ENCODE measurements around the gene MYPOP.
"Not testable (repeated sequence)": the region's sequence is repeated elsewhere in the genome, so short reads cannot be mapped to it uniquely, and the experiment has no call there.

MYPOP gene

DNA sequence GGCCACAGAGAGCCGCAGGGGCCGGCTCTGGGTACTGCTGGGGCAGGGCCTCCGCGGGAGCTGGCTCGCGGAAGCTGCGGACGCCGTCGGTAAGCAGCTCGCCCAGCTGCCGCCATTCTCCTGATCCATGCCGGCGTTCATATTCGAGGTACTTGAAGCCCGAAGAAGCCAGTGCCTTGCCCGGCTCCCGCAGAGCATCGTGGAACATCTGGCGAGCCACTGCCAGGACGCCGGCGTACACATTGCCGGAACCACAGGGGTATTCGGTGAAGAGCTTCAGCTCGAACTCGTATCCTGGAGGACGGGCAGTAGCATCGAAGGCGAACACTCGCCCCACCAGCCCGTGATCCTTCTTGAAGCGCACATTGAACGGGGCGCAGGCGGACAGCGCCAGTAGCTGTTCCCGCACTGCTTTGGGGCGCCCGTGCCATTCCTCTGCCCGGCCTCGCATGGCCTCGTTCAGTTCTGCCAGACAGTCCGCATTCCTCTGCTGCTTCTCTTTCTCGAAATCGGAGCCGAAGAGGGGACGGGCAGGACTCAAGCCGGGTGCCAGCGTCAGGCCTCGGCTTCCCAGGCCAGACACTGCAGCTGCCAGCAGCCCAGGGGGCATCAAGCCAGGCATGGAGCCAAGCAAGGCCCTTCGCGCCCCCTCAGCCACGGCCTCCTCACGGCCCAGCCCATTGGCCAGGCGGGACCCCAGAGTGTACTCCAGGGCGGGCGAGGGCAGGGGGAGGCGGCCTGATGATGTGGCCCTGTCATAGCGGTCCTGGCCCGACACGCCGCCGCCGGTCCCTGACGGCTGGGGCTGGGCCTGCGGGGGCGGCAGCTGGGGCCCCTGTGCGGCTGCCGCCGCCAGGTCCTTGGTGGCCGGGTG lies 17.5 kb downstream of the MYPOP start:
- no peak for DNase-seq (ENCODE audit: low read depth)
- H3K4me3 ChIP-seq (ENCODE audit: low read depth, low read length), result peak overlapping the region; percentile 66

GRCh38 chr19:45883881-45884681 lies 18.3 kb downstream of the MYPOP start:
- no peak overlapping the region for H3K4me3 ChIP-seq (ENCODE audit: low read depth, low read length)
- DNase-seq (ENCODE audit: low read depth), result no peak

DNA sequence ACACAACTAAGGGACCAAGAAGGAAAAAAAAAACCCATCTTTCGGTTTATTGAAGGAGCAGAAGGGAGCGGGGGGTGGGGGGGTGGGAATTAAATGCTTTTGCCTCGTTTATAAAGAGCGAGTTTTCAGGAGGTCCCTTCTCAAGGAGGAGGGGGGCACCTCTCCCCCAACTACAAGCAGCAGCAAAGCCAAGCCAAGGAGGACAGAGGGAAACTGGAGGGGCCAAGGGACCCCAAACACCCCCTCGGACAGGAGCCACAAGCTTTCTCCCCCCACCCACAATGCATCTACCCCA lies 18.9 kb downstream of the MYPOP start:
- no peak overlapping the region for H3K4me3 ChIP-seq (ENCODE audit: low read depth, low read length)
- no peak for DNase-seq (ENCODE audit: low read depth)

- no peak overlapping the region for H3K4me3 ChIP-seq (ENCODE audit: low read depth, low read length)
- peak; percentile 31 for DNase-seq (ENCODE audit: low read depth)
Measured at GRCh38 chr19:45882652-45883585, 19.5 kb downstream of the MYPOP start.

DNA sequence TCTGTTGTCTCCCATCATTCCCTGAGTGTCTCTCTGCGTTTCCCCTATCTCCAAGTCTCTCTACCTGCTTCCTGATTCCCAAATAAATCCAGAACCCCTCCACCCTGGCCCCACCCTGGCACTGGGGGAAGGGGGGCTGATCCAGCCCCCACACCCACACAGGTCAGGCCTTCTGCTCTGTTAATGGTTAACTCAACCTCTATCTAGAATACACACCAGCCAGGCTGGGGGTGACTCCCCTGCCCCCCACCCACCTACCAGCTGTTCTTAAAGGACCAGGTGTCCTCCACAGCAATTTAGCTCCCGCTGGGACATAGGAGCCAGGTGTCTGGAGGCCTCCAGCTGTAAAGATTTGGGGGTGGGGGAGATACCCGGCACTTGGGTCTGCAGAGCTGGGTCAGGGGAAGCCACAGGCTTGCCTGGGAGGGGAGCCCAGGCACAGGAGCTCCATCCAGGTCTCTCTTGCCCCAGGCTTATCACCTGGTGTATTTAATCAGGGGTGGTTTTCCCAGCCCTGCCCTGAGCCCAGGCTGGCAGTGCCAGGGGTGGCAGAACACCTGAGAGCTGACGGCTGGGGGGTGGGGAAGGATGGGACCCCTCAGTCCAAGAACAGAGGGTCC lies 20.4 kb downstream of the MYPOP start:
- H3K4me3 ChIP-seq (ENCODE audit: low read depth, low read length), result no peak overlapping the region

DNA sequence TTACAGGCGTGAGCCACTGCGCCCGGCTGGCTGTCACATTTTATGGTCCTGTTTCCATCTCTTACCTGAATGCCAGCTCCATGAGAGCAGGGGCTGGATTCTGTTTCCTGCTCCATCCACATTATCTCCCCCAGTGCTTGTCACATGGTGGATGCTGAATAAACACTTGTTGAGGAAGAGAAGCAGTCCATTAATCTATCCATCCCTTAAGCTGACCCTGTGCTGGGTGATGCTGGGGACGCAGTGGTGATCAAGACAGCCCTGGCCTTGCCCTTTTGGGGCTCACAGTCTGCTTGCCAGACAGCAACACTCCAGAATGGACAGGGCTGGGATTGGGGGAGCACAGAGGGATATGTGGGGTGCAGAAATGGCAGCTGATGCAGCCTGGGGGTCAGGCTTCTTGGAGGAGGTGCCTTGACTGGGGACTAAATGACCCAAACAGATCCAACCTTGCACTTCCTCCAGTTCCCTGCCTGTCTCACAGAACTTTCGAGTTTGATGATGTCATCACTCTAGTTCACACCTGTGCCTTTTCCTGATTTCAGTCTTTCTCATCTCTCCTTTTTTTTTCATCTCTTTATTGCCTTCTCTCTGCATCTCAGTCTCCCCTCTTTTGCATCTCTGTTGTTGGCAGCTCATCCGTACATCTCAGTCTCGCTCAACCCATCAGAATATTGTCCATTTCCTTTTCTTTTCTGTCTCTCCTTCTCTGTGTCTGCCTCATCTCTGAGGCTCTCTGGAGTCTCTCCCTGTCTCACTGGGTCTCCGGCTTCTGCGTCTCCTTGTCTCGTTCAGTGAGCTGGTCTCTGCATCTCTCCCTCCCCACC lies 21.1 kb downstream of the MYPOP start:
- no peak for DNase-seq (ENCODE audit: low read depth)
- H3K4me3 ChIP-seq (ENCODE audit: low read depth, low read length), result no peak overlapping the region

More for the DNA sequence above, 20.4 kb downstream of the MYPOP start:
- DNase-seq (ENCODE audit: low read depth), result no peak

- no peak for DNase-seq (ENCODE audit: low read depth)
- no peak overlapping the region for H3K4me3 ChIP-seq (ENCODE audit: low read depth, low read length)
Measured at GRCh38 chr19:45879971-45880370, 22.4 kb downstream of the MYPOP start.

DNA sequence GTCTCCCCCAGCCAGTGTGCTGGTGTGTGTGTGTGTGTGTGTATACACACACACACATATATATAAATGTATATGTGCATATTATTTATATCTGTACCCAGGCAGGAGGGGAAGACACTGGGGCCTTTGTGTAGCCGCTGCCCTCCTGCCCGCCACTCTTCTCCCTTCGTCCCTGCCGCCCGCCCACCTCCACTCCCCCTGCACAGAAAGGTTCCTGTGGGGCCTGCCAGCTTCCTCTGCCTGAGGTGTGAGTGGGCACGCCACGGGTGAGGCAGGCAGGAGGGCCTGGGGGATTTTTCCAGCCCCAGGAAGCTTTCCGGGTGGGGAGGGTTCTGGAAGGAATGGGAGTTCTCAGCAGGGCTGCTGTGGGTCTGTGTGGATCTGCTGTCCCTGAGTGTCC lies 23.4 kb downstream of the MYPOP start:
- H3K4me3 ChIP-seq (ENCODE audit: low read depth, low read length), result no peak overlapping the region
- DNase-seq (ENCODE audit: low read depth), result no peak

- H3K4me3 ChIP-seq (ENCODE audit: low read depth, low read length), result no peak overlapping the region
- DNase-seq (ENCODE audit: low read depth), result no peak
Measured at GRCh38 chr19:45878043-45878794, 24.2 kb downstream of the MYPOP start.

DNA sequence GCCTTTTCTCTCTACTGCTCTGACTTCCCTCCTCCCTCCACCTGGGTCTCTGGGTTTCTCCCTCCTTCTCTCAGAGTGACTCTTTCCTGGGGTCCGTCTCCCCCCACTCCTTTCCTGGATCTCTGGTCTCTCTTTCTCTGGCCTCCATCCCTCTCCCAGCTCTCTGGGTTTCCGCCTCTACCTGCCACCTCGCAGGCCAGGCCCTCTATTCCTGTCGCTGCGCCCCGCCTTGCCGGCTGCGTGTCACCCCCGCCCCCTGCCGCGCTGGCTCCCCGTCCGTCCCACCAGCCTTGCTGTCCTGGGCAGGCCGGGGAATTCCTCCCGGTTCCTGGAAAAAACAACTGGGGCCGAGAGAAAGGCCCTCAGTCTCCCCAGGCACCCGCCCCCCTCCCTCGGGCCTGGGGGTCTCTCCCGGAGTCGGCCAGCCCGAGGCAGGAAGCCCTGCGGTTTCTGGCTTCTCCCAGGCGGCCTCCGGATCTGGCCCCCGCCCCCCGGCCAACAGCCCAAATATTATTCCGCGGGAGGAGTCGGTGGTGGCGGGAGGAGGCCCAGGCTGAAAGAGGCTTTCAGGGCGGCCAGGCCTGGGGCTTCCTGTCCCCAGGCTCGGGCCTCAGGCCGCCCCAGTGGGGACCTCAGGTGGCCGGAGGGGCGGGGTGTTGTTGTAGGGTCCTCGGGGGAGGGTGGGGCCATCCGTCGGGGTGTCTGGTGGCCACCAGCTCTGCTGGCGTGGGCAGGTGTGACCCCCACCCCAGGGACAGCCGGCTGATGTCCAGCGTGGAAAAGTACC lies 25.8 kb downstream of the MYPOP start:
- no peak for DNase-seq (ENCODE audit: low read depth)
- peak overlapping the region; percentile 11 for H3K4me3 ChIP-seq (ENCODE audit: low read depth, low read length)

GRCh38 chr19:45876161-45876410 lies 26.3 kb downstream of the MYPOP start:
- H3K4me3 ChIP-seq (ENCODE audit: low read depth, low read length), result no peak overlapping the region
- DNase-seq (ENCODE audit: low read depth), result no peak

GRCh38 chr19:45874620-45874966 lies 27.8 kb downstream of the MYPOP start:
- no peak for DNase-seq (ENCODE audit: low read depth)
- no peak overlapping the region for H3K4me3 ChIP-seq (ENCODE audit: low read depth, low read length)

- no peak overlapping the region for H3K4me3 ChIP-seq (ENCODE audit: low read depth, low read length)
Measured at GRCh38 chr19:45873219-45873772, 29.1 kb downstream of the MYPOP start.

GRCh38 chr19:45872095-45872919 lies 30.1 kb downstream of the MYPOP start:
- no peak for DNase-seq (ENCODE audit: low read depth)
- H3K4me3 ChIP-seq (ENCODE audit: low read depth, low read length), result no peak overlapping the region

More at GRCh38 chr19:45873219-45873772, 29.1 kb downstream of the MYPOP start:
- no peak for DNase-seq (ENCODE audit: low read depth)

GRCh38 chr19:45870798-45871197 lies 31.6 kb downstream of the MYPOP start:
- DNase-seq (ENCODE audit: low read depth), result no peak
- H3K4me3 ChIP-seq (ENCODE audit: low read depth, low read length), result no peak overlapping the region

GRCh38 chr19:45867241-45867640 lies 35.2 kb downstream of the MYPOP start:
- not testable (repeated sequence) for H3K4me3 ChIP-seq (ENCODE audit: low read depth, low read length)

More at GRCh38 chr19:45867241-45867640, 35.2 kb downstream of the MYPOP start:
- not testable (repeated sequence) for DNase-seq (ENCODE audit: low read depth)

Measured in skeletal muscle cell (primary cell).